HG02870 (cell line): ENCODE results near the gene SPEF2.
"Not testable (repeated sequence)": the region's sequence is repeated elsewhere in the genome, so short reads cannot be mapped to it uniquely, and the experiment has no call there.

ENCODE experiments used
- ATAC-seq: cut with Tn5 transposase; IDR thresholded peaks from one replicate; pipeline ENCODE4 v1.9.1; 2021; ENCODE audit warnings: mild to moderate bottlenecking, moderate library complexity; ENCODE audit not compliant: unreplicated experiment

The SPEF2 gene

DNA sequence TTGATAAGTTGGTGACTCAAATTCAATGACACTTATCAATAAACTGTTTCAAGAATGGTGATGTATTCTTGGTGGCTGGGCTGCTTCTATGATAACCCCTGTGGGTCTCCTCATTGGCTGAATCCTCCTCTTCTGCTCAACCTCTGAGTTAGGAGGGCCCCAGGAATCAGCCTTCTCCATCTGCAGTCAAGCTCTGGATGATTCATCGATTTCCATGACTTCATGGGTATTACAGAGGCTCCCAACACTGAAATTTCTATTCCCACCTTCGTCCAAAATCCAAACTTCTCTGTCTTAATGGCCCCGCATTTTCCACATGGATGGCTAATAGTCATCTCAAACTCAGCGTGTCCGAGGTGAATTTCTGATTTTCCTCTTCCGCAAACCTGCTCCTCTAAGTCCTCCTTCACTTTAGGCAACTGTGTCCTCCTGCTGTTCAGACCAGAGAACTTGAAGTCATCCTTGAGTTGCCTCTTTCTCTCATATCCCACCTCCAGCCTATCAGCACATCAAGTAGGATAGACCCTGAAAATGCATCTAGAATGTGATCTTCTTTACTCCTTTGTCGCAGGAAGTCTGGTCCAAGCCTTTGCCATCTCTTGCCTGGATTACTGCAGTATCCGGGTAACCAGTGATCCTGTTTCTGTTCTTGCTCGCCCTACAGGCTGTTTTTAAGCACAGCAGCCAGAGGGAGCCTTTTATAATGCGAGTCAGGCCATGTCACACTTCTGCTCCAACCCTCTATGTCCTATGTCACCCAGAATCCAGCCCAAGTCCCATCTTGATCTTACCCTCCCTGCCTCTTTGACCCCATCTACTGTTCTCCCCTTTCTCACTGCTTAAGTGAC, 197.7 kb downstream of the SPEF2 start:
- ATAC-seq = no peak

GRCh38 chr5:35816881-35817521, 199.3 kb downstream of the SPEF2 start:
- ATAC-seq = no peak

- ATAC-seq = no peak
Observed at GRCh38 chr5:35819026-35819425, 201.4 kb downstream of the SPEF2 start.

GRCh38 chr5:35819668-35820067, 202.0 kb downstream of the SPEF2 start:
- ATAC-seq = no peak

GRCh38 chr5:35820735-35821134, 203.1 kb downstream of the SPEF2 start:
- no peak for ATAC-seq

GRCh38 chr5:35821513-35821912, 203.8 kb downstream of the SPEF2 start:
- ATAC-seq = no peak

DNA sequence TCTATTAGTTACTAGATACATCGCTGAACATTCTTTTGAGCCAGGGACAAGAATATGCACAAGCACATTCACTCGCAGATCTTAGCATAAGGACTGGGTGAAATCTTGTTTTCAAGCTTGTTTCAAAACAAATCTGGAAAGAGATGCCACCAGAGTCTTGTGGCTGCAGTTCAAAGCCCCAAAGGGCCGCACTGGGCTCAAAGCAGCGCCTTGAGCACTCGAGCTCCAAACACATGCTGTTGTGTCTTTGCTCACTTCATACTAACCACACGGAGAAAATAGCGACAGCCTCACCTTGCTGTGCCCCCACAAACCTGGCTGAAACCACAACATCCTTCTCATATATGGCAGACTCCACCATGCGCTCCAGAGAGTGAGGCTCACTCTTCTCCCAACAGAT, 204.8 kb downstream of the SPEF2 start:
- ATAC-seq = no peak

DNA sequence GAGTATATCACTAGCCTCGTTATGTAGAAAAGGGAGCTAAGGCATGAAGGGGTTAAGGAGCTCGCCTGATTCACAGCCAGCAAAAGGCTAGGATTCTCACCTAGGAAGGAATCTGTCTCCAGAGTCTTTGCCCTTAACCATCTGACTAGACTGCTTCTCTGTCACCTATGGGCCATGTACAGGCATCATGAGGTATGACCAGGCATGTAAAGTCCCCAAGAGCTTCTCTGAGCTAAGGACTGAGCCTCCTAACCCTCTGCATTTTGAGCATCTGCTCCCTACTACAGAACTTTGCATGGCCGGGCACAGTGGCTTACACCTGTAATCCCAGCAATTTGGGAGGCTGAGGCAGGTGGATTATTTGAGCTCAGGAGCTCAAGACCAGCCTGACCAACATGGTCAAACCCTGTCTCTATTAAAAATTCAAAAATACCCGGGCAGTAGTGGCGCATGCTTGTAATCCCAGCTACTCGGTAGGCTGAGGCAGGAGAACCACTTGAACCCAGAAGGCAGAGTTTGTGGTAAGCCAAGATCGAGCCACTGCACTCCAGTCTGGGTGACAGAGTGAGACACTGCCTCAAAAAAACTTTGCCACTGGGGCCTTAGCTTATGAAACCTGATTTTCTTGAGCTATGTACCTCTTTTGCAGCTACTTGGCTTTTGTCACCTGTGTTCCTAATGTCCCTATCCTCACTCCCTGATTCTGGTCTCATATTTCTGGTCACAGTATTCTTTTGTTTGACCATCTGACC, 205.9 kb downstream of the SPEF2 start:
- no peak for ATAC-seq

- ATAC-seq = no peak
Observed at GRCh38 chr5:35826056-35826455, 208.4 kb downstream of the SPEF2 start.

DNA sequence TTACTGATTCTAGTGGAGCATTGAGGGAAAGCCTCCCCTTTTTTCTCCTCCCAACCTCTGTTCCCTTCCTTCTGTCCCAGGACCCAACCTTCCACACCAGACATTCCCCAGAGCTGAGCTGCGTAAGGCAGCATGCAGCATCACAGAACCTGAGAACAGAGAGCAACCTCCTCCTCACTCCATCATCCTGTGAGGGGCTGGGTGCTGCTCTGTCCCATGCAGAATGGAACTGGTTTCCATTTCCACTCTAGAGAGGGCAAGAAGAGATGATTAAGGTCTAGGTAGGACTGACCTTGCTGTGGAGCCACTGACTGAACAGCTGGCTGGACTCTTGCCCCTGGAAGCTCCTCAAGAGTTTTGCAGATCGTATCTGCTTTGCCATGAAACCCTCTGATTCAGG, 208.9 kb downstream of the SPEF2 start:
- ATAC-seq = no peak

DNA sequence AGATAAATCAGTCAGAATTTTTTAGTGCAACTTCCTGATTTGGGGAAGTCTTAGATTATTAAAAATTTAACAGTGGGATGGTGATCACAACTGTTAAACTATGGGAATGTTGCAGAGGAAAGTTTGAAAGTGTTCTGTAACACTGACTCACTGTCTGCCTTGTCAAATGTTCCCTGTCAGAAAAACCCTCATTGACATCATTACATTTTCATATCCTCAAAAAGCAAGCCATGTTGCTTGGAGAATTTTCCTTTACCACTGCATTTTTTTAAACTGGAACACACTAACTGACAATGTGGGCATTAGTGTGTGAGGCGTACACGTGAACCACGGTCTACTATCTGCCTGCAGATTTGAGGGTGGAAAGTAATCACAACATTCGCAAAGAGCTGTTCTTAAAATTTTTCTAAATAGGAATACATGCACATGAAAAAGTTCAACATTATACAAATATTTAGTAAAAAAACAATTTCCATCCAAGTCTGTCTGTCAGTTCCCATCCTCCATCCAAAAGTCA, 210.5 kb downstream of the SPEF2 start:
- no peak for ATAC-seq

DNA sequence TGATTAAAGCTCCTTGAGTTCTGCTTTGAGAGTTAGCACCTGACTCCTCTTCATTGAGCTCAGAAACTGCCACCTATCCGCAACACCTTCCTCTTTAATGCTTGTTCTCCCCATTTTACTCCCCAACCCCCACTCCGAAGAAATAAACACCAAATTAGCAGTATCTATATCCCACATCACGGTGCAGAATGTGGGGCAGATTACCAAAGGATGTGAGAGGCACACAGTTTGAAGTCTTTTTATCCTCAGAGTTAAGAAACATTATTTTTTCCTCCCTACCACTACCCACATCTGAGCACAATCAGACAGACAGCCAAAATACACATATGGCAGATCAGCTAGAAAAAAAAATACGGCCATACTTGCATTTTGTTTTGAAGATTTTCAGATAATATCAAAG, 212.9 kb downstream of the SPEF2 start:
- no peak for ATAC-seq

DNA sequence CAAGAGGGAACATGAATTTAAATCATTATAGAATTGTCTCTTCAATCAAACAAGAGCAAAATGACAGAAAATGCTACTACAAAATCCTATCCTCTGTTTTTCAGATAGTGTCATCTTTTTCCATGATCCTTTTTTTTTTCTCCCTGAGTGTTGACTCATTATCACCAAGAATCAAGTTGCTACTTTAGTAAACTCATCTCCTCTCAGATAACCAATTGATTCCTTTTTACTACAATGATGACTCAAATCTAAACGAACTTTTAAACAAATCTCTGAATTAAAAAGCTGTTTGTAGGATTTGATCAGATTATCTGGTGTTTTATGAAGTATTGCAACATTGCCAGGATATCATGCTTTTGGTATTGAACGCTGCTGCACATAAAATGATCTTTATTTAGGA, 215.1 kb downstream of the SPEF2 start:
- ATAC-seq = no peak

DNA sequence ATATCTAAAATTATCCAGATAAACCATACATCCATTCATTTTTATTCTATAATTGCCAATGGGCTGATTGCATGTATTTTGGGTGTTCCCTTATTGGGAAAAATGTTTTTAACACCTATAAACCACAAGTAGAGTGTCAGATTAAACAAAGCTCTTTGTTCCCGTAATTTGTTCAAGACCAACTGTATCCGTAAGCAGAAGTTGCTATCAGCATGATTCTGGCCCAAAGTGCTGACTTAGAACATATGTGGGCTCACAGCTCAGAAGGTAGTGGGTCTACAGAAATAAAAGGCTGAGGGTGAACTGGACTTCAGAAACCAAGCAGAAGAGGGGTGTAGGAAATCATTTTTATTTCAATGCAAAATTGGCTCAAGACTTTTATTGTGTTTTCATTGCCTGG, 215.6 kb downstream of the SPEF2 start:
- no peak for ATAC-seq

DNA sequence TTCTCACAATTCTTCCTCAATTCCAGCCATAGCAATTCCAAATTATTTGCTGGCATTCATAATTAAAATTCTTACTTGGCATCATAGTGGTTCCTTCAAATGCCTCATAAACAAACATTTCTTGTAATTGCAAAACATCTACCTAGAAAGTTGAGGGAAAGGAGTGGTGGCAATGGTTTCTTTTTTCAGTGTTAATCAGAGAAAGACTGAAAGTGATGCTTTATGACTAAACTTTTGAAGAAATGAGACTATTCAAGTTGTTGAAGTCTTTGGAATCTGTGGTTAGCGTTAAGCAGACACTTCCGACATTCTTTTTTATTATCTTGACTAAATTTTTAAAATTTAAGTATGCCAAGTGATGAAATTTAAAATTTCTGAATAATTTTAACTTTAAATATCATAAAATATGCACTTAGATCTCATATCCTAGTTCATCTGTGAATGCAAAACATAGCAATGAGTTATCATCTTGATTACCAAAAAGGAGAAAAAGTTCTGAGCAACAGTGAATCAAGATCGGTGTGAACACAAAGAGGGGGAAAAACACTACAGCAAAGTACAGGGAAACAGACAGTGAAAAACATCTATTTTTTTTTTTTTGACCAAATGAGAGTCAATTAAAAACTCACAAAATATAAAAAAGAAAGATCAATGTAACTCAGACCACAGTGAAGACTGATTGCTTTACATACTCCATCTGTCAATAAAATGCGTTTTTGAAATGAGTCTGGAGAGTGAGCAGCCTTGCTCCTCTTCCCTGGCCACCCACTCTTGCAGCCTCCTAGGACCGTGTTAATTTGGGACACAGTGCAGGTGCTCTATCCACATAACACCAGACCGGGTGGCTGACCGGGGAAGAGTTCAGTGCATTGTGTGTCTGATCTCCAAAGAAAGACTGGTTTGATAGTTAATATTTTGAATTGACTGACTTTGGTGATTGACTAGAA, 218.4 kb downstream of the SPEF2 start:
- peak; percentile 83 for ATAC-seq

GRCh38 chr5:35838370-35839042, 220.8 kb downstream of the SPEF2 start:
- no peak for ATAC-seq

- no peak for ATAC-seq
Observed at GRCh38 chr5:35842856-35843255, 225.2 kb downstream of the SPEF2 start.

GRCh38 chr5:35845508-35845907, 227.8 kb downstream of the SPEF2 start:
- ATAC-seq = not testable (repeated sequence)

DNA sequence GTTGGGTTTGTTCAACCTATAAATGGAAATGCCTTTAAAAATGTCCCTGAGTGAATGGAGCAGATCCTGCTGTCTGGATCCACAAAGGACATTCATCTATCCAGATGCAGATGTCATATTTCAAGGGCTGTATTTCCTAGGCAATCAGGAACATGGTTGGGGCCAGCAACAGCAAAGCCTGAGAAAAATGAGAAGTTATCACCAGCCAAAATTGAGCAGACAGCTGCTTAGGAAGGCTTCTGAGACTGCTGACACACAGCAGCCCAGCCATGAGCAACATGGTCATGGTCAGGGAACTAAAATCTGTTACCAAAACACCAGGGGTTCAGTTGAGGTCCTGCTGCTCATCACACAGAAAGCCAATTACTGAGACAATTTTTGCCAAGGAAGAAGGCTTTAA, 229.8 kb downstream of the SPEF2 start:
- no peak for ATAC-seq

GRCh38 chr5:35847961-35848360, 230.3 kb downstream of the SPEF2 start:
- ATAC-seq = no peak
